Hematopoietic multipotent progenitor cell treated with erythropoietin and hydrocortisone succinate and interleukin-3 and kit ligand, for 8 days (in vitro differentiated cells): ENCODE results near the gene NOXA1.
A peak's percentile ranks its signal among the peaks of the same experiment; 100 is the strongest.

ENCODE experiments used
- DNase-seq: peaks from one replicate; pipeline ENCODE4 v3.0.0-alpha.2; 2015

NOXA1 gene

DNA sequence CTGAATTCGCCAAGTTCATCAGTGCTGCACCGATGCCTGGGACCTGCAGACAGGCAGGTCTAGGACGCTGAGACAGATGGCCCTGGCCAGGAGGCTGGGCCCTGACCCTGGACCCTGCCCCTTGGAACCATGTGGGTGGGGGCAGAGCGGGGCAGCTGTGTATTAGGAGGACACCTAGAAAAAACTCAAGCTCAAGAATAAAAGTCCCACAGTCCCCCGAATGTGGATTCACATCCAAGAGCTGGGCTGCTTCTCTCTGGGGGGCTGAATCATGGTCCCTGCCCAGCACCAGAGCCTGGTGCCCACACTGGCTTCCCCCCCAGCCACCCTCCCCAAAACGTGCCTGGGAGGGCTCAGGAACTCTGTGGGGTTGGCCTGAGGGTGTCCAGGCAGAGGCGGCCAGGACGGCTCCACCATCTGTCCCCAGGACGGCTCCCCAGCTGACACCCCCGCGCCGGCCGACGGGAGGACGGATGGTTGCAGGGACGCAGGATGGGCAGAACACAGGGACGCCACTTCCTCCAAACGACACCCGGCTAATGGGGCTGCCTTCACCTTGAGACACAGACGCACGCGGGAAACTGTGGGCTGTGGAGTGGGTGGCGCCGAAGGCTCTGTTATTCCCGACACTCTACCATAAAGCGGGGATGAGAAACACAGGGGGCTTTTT, 35.2 kb upstream of the NOXA1 start:
- no peak for DNase-seq

DNA sequence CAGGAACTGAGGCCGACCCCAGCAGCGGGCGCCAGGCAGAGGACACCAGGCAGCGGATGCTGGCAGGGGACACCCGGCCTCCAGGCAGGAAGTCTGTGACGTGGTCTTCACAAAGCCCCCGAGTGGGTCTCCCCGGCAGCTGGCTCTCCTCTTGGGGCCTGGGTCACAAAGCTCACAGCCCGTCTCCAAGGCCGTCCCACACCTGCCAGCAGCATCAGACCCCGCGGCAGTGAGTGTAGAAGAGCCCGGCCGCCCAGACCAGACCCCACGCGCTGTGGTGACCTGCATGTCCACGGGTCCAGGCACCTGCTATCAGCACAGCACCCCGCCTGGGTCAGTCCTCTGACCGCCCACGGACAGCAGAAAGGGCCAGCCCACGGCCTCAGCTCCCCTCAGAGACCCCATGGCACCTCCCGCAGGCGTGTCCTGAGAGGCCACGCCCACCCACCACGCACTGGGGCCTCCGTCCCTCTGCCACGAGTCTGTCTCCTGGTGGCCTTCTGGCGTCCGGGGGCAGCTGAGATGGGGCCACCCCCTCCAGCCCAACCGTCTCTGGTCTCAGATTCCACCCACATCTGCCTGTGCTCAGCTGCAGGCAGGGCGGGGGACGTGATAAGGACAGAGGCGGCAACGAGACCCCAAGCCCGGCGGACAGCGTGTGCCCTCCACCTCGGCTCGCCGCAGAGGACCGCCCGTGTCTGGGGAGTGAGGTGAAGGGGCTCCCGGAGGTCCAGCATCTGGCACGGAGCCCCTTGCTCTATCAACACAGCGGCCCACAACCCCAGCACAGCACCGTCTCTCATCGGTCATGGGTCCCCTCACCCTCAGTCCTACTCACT, 34.4 kb upstream of the NOXA1 start:
- peak; percentile 81 for DNase-seq

DNA sequence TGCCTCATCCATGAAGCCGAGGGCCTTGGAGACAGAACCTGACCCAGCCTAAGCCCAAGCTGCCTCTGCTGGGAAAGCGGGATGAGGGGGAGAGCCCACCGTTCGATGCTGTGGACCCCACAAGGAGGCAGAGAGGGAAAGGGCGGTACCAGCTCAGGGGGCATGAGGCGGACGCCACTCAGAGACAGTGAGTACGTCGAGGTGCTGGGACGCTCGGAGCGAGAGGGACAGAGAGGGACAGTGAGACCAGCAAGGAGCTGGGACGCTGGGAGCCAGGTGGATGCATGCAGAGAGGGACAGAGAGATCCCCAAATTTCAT, 33.8 kb upstream of the NOXA1 start:
- DNase-seq: no peak

DNA sequence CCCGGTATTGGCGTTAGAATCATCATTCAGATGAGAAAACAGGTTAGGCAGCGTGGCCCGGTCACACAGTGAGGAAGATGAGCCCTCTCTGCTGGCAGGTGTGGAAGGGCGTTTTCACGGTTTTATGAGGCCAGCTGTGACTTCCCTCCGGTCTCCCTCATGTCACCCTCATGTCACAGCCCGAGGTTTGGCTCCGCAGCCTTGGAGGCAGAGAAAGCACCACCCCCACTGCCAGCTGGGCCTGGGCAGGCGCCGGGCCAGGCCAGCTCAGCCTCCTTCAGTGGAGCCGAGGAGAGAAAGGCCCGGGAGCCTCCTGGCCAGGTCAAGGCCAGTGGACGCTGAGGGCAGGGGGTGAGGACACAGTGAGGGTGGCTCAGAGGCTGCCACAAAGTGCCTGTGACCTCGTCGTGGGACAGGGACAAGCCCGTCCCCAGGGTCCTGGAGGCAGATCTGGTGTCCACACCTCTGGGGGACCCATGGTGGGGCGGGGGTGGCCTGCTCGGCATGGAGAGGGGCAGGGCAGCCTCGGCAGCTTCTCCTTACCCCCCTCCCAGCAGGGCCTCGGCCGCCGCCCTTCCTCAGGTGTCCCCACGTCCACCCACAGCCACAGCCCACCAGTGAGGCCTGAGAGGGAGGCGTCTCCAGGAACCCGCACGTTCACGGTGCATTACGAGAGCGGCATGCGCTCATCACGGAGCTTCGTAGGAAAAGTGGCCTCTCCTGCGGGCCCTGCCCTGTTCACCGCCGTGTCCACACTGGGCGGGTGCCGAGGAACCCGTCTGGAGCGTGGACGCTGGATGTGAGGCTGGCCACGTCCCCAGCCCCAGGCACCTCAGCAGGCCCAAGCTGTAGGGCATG, 32.4 kb upstream of the NOXA1 start:
- DNase-seq: peak; percentile 19

DNA sequence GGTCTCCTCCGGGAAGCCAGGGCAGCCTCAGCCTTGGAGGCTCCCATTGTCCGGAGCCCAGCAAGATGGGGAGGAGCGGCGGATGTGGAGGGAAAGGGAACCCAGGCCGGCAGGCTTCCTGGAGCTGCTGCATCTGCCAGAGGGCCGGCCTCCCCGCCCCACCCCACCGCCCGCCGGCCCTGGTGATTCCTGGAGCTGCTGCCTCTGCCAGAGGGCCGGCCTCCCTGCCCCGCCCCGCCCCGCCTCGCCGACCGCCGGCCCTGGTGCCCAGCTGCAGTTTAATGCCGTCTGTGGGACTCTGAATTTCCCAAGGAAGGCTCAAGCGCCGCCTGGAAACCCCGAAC, 31.8 kb upstream of the NOXA1 start:
- DNase-seq: no peak

DNA sequence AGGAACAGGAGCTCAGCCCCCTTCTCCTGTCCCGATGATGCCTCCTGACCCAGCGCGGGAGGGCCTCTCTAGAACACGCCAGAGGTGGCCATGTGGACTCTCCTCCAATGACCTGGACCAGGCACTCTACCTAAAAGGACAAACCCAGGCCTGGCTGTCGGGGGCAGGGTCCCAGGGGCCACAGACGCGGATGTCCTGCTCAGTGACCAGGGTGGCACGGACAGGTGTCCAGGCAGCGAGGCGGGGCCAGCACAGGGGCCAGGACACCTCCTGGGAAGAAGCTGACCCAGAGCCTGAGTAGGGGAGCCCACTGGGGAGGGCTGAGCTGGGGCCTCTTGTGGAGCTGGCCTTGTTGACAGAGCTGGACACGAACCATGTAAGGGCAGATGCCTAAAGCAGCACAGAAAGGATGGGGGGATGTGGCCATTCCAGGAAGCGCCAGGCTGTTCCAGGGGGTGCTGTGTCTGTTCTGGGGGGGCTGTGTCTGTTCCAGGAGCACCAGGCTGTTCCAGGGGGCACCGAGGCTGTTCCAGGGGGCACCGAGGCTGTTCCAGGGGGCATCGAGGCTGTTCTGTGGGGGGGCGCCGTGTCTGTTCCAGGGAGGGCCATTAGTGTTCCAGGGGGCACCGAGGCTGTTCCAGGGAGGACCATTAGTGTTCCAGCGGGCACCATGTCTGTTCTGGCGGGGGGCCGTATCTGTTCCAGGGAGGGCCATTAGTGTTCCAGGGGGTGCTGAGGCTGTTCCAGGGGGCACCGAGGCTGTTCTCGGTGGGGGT, 30.8 kb upstream of the NOXA1 start:
- no peak for DNase-seq

DNA sequence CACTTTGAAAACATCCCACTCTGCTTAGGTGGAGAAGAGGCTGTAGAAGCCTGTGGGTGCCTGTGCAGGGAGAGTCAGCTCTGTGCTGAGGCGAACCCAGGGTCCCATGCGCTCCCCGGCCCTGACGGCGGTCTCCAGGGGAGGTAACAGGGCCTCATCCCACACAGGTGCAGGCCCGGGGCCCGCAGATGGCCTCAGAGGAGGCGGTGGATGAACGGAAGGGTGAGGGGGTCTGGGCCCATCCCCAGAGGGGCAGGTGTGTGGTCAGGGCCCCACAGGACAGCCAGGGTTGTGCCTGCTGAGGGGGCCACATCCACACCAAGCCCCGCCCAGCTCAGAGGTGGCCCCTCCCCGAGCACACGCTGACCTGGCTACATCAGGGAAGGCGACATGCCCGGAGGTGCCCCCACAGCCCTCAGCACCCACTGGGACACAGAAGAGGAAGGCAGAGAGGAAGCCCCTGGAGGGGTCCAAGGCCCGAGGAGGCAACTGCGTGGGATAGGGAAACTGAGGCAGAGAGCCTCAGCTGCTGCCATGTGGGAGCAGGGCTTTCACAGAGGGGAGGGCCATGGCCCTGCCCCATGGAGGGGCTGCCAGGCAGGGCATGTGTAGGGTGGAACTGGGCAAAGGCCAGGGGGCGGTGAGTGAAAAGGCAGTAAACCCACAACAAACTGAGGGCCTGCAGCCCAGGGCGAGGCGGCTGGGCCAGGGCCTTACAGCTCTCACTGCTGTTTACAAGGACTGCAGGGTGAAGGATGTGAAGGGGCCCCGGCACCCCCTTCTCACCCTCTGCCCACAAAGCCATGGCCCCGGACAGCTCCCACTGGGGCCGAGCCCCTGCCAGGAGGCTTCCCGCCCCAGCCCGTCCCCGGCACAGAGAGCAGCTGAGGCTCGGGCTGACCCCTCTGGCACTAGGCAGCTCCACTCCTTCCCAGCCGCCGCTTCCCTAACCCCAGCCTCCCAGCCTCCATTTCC, 29.7 kb upstream of the NOXA1 start:
- no peak for DNase-seq

DNA sequence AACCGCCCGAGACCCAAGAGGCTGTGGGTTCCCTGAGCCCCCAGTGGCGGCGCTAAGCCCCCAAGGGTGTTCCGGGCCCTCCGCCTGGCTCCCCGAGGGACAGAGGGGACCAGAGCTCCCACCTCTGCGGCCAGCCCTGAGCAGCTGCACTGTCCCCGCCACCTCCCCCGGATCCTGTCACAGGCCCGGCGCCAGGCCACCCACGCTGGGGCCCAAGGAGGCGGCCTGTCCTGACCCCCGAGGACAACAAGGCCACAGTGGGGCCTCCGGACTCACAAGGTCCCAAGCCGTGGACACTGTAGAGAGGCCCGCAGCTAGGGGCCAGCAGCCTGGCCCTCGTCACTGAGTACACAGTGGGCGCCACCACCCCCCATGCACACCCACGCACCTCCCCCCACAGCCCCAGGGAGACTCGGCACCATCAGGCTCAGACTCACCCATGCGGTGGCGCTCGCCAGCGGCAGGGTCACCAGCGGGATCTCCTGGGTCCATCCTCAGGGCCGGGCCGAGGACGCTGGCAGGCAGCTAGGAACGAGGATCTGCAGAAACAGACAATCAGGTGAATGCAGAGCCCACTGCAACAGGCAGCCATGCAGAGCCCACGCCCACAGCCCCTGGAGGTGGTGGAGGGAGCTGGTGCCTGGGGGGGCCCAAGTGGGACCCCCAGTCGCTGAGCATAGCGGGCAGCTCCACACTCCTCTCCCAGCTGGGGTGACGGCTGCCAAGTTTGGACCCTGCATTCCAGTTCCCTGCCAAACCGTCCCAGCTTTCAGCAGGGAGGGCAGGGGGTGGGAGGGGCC, 28.1 kb upstream of the NOXA1 start:
- DNase-seq: no peak

DNA sequence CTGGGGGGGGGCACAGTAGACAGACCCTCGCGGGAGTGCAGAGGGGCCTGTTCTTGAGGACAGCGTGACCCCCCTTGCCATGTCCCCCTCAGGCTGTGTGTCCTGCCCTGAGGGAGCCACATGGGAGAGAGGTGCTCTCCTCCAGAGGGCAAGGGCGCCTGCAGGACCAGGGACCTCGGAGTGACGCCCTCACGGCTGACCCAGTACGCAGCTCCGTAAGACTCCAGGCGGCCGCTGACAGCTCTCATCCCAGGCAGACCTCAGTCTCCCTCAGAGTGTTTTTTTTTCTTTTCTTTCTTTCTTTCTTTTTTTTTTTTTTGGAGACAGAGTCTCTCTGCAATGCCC, 27.6 kb upstream of the NOXA1 start:
- DNase-seq: no peak

DNA sequence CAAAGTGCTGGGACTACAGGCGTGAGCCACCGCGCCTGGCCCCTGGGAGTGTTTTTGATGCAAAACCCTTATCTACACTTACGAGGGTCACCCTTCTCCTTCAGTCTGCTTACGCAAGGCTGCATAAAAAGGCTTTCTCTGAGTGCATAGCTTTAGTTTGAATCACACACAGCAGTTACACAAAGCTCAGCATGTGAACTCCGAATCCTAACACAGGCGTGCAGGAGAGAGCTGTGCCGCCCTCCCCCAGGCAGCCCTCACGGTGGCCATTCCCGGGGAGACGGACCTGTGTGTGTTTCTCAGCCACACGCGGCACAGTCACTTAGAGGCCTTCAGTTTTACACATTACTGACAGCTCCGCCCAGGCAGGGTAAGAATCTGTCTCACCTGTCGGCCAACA, 27.0 kb upstream of the NOXA1 start:
- DNase-seq: no peak

DNA sequence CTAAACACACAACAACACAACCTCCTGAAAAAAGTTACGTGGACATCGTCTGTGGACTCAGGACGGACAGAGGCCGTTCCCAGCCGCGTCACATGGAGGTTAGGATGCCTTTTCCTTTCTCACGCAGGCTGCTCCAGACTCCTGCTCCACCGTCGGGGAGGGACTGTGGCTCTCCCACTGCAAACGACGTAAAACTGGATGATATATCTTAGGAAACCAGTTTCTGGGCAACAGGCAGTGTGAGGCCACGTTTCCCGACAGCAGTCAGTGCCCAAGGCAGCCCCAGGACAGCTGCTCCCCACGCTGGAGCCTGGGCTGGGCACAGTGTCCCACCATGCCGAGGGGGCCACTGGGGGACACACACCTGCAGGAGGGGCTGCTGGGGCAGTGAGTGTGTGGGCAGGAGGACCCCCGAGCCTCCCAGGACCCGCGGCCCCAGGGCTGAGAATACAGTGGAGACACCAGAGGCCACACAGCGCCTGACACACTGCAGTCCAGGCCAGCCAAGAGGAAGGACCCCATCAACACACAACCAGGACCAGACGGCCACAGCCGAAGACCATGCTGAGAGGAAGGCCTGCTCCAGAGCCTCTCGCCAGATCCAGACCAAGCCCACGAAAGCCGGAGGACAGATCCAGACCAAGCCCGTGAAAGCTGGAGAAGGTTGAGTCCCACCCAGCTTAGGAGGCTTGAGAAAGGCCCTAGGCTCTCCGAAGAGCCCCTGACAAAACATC, 26.4 kb upstream of the NOXA1 start:
- no peak for DNase-seq

DNA sequence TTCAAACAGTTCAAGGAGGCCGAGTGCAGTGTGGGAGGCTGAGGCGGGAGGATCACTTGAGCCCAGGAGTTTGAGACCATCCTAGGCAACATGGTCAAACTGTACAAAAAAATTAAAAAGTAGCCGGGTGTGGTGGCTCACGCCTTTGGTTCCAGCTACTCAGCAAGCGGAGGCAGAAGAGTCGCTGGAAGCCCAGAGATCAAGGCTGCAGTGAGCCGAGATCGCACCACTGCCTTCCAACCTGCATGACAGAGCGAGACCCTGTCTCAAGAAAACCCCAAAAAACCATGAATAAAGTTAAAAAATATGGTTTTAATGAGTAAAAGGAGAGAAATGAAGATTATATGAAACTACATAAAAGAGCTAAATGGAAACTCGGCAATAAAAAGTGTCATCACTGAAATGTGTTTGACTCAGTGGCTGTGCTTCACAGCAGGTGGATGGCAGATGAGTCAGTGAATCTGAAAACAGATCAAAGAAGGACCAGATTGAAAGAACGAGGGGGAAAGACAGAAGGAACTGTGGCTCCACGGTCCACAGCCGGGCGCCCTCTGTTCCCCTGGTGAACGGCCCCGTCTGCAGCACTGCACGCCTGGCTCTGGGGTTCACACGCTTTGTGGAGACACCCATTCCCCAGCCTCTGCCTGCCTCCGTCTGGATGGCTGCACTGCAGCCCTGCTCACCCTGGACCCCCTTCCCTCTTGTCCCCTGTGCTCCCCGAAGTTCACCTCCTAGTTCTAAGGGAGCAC, 25.3 kb upstream of the NOXA1 start:
- DNase-seq: no peak

DNA sequence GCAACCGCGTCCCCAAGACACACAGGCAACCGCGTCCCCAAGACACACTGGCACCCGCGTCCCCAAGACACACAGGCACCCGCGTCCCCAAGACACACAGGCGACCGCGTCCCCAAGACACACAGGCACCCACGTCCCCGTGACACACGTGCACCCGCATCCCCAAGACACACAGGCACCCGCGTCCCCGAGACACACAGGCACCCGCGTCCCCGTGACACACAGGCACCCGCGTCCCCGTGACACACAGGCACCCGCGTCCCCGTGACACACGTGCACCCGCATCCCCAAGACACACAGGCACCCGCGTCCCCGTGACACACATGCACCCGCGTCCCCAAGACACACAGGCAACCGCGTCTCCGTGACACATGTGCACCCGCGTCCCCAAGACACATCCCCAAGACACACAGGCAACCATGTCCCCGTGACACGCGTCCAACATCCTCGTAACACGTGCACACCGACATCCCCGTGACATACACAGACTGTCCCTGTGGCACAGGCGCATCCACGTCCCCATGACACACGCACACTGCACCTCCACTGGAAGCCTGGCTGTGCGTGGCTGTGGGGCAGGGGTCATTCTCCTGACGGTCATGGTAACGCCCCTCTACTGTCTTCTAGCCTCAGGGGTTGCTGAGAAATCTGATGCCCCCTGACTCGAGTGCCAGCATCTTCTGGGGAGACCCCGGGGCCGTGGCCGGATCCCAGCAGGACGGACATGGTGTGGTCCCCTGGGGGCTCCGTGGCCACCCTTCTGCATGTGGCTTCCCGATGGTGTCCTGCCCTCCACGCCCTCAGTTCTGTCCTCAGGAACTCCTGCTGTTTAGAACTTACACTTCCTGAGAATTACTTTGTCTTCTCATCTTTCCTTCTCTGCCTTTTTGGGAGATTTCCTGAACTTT, 24.4 kb upstream of the NOXA1 start:
- DNase-seq: no peak

DNA sequence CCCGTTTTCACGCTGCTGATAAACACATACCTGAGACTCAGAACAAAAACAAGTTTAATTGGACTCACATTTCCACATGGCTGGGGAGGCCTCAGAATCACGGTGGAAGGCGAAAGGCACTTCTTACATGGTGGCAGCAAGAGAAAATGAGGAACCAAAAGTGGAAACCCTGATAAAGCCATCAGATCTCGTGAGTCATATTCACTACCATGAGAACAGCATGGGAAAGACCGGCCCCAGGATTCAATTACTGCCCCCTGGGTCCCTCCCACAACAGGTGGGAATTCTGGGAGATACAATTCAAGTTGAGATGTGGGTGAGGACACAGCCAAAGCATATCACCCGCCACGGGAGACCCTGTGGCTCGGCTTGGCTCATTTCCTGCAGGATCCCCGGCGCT, 20.4 kb upstream of the NOXA1 start:
- DNase-seq: peak; percentile 13

DNA sequence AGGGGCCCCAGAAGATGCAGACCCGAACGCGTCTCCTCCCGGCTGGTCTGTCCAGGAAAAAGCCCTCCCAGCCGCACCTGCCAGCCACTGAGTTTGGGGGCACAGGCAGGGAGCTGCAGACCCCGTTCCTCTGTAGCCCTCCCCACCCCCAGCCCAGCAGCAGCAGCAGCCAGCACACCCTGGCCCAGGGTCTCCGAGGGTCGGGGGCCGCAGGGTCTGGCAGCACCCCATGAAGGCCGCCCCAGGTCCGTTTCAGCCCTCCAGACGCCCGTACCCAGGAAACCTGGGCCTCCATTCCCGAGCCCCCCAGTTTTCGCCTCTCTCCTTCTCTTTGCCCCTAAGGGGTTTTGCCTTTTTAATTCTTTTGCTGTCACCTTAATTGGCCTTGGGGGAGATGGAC, 19.9 kb upstream of the NOXA1 start:
- no peak for DNase-seq

DNA sequence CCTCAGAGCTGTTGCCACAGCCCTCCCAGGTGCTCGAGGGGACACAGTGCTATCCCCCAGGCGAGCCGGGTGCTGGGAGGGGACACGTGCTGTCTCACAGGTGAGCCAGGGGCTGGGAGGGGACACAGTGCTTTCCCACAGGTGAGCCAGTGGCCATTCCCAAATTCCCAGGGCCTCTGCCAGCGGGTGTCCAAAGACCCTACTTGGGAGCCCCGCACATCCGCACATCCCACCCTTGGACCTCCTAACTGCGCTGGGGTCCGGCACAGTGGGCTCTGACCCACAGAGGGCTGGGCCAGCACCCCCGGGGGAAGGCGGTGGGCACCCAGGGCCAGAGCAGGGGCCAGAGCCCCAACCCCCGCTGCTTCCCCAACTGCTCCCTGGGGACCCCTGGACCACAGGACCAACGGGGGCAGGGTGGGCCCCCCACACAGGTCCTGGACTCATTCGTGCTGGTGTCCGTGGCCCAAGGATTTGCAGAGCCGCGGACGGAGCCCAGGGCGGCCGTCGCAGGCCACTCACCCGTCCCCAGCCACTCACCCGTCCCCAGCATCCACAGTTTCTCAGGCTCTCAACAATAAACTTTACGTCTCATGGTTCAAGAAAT, 18.1 kb upstream of the NOXA1 start:
- no peak for DNase-seq

DNA sequence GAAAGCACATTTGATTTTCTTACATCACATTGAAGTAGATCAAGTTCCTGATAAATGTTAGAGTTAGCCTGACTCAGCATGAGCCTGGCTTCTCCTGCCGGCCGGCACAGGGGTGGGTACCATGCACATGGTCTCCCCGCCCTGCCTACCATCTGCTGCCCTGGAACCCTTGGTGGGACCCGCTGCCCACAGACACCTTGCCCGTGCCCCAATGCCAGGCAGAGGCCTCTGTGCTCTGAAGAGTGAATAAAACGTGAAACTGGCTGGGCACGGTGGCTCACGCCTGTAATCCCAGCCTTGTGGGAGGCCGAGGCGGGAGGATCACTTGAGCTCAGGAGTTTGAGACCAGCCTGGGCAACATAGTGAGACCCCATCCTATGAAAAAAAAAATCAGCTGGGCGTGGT, 17.5 kb upstream of the NOXA1 start:
- DNase-seq: peak; percentile 41
